ENCODE measurements around the gene TUBG1.

The TUBG1 gene

GRCh38 chr17:42609182-42609813 is at the start of gene TUBG1, which contains the start of gene RETREG3:
TUBG1 (plus strand) TSS chr17:42609683; CDS start chr17:42609738, 55 bp downstream.
RETREG3 (minus strand) TSS chr17:42609374; CDS start chr17:42609324, 50 bp downstream.
- DNase-seq, result peak; percentile 99

DNA sequence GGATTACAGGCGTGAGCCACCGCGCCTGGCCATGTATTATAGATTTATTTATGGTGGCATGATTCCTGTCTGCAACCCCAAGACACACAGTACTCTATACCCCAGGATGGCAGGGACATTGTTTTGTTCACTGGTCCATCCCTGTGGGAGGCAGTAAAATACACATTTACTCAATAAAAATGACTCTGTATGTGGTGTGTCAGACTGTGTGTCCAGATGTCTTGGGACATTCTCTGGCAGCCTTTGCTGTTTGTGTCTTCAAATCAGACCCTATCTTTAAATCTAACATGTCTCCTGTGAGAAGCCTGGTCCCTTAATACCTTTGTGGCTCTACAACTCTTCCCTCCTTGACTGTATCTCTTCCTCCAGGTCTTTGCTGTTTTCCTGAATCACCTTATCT is 49.2 kb upstream of the TUBG1 start:
- DNase-seq, result no peak

- peak; percentile 96 for DNase-seq
These were observed 47.5 kb upstream of the TUBG1 start, which contains the start of gene COASY for GRCh38 chr17:42561897-42562387. COASY (plus strand) TSS chr17:42562148; CDS start chr17:42562623, 475 bp downstream.

GRCh38 chr17:42562388-42563142 is 46.9 kb upstream of the TUBG1 start:
- peak; percentile 29 for DNase-seq

GRCh38 chr17:42563143-42563509 is 46.4 kb upstream of the TUBG1 start:
- no peak for DNase-seq

DNA sequence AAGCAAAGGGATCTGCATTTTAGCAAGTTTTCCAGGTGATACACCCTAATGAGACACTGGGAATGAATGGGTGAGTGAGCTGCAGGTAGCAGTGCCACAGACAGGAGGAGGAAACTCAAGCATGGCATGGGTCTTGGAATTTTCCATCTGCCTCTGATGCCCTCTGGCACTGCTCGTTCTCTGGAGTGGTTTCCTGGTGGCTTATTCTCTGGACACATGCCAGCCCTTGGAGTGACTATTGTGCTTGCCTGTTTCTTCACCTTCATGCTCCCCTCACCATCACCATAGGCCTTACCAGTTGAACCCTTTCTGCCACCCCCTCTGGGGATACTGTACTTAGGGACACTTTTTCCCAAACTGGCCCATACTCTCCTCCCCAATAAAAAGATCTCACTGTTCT is 45.9 kb upstream of the TUBG1 start:
- DNase-seq, result no peak

DNA sequence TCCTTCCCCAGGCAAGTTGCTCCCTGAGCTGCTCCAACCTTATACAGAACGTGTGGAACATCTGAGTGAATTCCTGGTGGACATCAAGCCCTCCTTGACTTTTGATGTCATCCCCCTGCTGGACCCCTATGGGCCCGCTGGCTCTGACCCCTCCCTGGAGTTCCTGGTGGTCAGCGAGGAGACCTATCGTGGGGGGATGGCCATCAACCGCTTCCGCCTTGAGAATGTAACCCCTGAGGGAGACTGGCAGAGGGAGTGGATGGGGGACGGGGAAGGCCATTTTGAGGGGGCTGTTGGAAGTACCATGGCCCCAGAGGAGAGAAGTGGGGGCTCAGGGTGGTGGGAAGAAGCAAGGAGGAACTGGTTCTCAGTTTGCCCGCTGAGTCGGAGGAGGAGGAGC is 45.5 kb upstream of the TUBG1 start:
- DNase-seq, result no peak

- DNase-seq, result no peak
These were observed 44.5 kb upstream of the TUBG1 start for GRCh38 chr17:42564815-42565522.

DNA sequence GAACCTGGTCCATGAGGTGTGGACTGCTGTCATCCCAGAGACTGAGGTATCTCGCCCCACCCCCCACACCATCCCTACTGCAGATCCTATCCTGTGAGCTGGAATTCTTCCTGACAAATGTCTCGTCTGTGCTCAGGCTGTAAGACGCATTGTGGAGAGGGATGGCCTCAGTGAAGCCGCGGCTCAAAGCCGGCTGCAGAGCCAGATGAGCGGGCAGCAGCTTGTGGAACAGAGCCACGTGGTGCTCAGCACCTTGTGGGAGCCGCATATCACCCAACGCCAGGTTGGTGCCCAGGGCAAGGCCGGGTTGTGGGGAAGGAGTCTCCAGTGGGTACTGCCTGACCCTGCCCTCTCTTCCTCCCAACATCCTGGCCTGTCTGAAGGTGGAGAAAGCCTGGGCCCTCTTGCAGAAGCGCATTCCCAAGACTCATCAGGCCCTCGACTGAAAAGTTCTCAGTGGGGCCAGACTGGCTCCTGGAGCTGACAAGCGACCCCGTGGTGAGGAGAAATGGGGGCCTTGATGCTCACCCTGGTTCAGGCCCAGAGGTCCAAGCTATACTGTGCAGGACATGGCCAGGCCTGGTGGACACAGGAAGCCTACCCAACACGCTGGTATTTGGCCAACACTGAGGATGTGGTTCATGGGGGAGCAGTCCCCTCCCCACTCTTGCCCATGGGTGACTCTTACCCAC is 43.8 kb upstream of the TUBG1 start:
- DNase-seq, result no peak

DNA sequence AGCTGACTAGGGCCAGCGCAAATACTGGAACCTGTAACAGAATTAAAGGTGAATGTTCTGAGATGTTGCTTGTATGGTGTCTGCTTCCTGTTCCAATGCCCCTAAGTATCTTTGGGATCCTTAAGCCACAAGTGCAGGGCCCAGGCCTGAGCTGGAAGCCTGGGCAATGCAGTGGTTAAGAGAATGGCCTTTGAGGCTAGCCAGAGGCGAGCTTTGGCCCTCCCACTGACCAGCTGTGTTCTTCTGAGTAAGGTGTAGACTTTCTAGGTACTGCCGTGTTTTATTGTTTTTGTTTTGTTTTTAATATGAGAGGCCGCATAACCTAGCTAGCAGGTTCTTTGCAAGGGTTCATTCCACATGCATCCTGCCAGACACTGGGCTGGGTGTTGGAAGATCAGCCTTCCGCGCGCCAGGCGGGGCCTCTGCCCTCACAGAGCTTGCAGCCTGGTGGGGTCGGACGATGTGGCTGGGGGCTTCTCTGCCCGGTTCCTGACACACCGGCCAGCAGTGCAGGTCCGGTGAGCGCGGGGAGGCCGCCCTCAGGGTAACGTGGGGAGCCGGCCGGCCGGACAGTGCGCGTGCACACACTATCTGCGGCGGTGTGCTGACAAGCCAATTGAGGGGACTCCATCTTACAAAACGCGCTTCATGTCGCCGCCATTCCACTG is 43.1 kb upstream of the TUBG1 start:
- no peak for DNase-seq

DNA sequence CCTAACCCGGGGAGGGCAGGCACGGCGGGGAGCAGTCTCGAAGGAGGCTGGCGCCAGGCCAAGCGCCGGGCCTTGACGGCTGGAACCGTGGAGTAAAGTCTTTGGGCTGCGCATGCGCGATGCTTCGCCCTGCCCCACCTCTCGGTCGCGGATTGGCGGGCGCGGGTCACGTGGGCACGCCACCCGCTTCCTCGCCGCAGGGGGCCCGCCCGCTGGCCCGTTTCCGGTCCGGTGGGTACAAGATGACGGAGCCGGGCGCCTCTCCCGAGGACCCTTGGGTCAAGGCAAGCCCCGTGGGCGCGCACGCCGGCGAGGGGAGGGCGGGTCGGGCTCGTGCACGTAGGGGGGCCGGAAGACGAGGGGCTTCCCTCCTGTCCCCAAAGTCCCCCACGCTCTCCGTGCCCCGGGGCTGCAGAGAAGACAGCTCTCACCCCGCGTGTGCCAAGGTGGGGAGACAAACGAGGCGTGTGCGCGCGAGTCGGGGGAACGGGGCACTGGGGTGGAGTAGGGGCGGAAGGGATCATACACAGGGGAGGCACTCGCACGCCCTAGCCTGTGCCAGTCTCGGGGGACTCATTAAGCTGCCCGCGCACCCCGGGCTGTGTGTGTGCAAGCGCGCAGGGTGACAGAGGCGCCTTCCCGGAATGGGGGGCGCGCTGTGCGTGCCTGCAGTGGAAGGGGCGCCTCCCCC is 42.5 kb upstream of the TUBG1 start, which contains the start of gene MLX:
TSS of gene MLX (plus strand) at position 218 of the 691 bp plus-strand sequence. CDS start at position 243, 25 bp downstream.
- peak; percentile 94 for DNase-seq

GRCh38 chr17:42568341-42569111 is 41.0 kb upstream of the TUBG1 start:
- no peak for DNase-seq

GRCh38 chr17:42571435-42572225 is 37.9 kb upstream of the TUBG1 start:
- DNase-seq, result no peak

DNA sequence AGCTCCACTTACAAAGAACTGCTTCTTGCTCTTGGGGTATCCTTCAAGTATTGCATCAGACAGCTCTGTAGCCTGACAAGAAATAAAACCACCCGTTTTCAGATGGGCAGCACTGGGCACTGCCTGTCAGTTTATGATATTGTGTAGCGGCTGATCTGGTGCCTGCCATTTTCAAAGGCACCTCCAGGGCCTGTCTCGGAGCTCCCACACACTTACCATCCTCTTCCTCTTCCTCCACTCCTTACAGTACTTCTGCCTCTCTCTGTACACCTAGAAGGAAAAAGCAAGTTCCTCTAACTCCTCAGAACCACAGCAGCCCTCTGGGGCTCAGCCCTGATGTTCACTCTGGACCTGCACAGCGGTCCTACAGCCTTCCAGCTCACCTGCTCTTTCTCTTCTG is 36.4 kb upstream of the TUBG1 start:
- no peak for DNase-seq

DNA sequence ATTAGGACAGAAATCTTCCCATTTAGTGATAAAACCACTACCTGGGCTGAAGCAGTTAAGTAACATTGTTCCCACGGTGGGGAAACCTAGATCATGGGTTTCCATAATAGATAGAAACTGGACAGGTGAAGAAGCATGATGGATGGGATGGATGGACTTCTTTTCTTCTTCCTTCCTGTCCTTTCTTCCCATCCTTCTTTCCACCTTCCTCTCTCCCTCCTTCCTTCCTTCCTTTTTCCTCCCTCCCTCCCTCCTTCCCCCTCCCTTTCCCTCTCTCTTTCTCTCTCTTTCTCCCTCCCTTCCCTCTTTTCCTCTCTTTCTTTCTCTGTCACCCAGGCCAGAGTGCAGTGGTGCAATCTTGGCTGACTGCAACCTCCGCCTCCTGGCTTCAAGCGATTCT is 35.0 kb upstream of the TUBG1 start:
- DNase-seq, result no peak

DNA sequence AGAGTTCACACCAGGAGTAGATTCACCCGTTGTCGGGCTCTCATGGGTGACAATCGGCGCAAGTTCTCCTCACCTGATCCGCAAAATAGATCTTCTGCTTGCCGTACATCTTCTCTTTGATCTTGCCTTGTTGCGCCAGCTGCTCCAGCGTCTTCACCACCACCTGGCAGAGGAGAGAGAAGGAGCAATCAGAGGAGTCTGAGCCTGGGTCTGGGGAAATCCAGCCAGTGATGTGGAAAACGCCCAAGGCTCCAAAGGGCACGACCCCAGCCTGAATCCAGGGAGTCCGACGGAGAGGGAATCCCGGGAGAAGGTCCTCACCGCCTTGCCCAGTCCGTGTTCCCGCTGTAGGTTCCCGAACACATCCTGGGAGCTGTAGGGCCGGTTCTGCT is 32.3 kb upstream of the TUBG1 start:
- DNase-seq, result peak; percentile 39

- DNase-seq, result peak; percentile 97
These were observed 31.8 kb upstream of the TUBG1 start, which contains the start of gene PSMC3IP for GRCh38 chr17:42577532-42578281. PSMC3IP (minus strand) TSS chr17:42577729; CDS start chr17:42577686, 43 bp downstream.

DNA sequence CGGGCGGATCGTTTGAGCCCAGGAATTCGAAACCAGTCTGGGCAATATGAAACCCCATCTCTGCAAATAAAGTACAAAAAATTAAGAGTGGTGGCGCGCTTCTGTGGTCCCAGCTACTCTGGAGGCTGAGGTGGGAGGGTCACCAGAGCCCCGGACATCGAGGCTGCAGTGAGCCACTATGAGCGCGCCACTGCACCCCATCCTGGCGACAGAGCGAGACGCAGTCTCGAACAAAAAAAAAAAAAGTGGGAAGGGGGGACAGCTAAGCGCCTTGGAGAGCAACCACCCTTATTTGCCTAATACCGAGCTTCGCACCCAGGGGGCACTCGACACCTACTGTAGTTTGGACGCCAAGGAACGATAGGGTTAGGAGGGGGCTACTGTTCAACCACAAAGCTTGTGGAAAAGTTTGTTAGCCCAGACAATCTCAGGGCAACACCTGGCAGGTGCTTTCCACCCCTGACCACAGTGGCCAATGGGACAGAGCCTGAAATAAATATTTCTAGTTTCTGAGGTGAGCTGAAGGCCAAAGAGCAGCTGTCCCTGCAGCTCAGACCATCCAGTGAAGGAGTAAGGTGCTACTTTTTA is 31.1 kb upstream of the TUBG1 start:
- DNase-seq, result peak; percentile 85
